ENCODE data around the gene CHST8.

DNA sequence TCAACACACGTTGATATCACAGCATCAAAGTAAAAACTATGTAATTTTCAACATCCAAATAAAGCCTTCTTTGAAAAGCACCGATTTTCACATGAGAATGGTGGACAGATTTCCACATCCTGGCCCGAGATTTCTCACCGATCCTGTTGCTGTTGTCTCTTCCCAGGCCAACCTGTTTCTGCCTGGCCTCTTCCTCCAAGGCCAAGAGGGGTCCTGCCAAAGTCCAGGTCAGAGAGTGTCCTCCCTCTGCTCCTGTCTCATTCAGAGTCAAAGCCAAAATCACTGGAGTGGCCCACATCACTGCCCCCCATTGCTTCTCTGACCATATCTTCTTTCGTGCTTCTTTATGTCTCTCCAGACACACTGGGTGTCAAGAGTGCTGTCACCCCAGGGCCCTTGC, 49.5 kb downstream of the CHST8 start:
- TF ChIP-seq SP1 (CRISPR knock-in tag; conservative IDR thresholded peaks at IDR 0.05) (no peak), NFE2L1 (CRISPR knock-in tag; IDR thresholded peaks at IDR 0.05) (no peak), TEAD4 (CRISPR knock-in tag; IDR thresholded peaks at IDR 0.05) (no peak), CBFB (CRISPR knock-in tag; IDR thresholded peaks at IDR 0.05; ENCODE audit: low read depth) (no peak)
- TF ChIP-seq, protein P1, sequence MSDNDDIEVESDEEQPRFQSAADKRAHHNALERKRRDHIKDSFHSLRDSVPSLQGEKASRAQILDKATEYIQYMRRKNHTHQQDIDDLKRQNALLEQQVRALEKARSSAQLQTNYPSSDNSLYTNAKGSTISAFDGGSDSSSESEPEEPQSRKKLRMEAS (CRISPR knock-in tag; IDR thresholded peaks at IDR 0.05): no peak
- TF ChIP-seq, protein P2, sequence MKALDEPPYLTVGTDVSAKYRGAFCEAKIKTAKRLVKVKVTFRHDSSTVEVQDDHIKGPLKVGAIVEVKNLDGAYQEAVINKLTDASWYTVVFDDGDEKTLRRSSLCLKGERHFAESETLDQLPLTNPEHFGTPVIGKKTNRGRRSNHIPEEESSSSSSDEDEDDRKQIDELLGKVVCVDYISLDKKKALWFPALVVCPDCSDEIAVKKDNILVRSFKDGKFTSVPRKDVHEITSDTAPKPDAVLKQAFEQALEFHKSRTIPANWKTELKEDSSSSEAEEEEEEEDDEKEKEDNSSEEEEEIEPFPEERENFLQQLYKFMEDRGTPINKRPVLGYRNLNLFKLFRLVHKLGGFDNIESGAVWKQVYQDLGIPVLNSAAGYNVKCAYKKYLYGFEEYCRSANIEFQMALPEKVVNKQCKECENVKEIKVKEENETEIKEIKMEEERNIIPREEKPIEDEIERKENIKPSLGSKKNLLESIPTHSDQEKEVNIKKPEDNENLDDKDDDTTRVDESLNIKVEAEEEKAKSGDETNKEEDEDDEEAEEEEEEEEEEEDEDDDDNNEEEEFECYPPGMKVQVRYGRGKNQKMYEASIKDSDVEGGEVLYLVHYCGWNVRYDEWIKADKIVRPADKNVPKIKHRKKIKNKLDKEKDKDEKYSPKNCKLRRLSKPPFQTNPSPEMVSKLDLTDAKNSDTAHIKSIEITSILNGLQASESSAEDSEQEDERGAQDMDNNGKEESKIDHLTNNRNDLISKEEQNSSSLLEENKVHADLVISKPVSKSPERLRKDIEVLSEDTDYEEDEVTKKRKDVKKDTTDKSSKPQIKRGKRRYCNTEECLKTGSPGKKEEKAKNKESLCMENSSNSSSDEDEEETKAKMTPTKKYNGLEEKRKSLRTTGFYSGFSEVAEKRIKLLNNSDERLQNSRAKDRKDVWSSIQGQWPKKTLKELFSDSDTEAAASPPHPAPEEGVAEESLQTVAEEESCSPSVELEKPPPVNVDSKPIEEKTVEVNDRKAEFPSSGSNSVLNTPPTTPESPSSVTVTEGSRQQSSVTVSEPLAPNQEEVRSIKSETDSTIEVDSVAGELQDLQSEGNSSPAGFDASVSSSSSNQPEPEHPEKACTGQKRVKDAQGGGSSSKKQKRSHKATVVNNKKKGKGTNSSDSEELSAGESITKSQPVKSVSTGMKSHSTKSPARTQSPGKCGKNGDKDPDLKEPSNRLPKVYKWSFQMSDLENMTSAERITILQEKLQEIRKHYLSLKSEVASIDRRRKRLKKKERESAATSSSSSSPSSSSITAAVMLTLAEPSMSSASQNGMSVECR (CRISPR knock-in tag; IDR thresholded peaks at IDR 0.05; ENCODE audit: borderline replicate concordance): no peak
- TF ChIP-seq, protein P3, sequence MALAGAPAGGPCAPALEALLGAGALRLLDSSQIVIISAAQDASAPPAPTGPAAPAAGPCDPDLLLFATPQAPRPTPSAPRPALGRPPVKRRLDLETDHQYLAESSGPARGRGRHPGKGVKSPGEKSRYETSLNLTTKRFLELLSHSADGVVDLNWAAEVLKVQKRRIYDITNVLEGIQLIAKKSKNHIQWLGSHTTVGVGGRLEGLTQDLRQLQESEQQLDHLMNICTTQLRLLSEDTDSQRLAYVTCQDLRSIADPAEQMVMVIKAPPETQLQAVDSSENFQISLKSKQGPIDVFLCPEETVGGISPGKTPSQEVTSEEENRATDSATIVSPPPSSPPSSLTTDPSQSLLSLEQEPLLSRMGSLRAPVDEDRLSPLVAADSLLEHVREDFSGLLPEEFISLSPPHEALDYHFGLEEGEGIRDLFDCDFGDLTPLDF (CRISPR knock-in tag; IDR thresholded peaks at IDR 0.05): no peak
- TF ChIP-seq, protein P4, sequence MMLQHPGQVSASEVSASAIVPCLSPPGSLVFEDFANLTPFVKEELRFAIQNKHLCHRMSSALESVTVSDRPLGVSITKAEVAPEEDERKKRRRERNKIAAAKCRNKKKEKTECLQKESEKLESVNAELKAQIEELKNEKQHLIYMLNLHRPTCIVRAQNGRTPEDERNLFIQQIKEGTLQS (CRISPR knock-in tag; conservative IDR thresholded peaks at IDR 0.05): no peak
- TF ChIP-seq, protein P5, sequence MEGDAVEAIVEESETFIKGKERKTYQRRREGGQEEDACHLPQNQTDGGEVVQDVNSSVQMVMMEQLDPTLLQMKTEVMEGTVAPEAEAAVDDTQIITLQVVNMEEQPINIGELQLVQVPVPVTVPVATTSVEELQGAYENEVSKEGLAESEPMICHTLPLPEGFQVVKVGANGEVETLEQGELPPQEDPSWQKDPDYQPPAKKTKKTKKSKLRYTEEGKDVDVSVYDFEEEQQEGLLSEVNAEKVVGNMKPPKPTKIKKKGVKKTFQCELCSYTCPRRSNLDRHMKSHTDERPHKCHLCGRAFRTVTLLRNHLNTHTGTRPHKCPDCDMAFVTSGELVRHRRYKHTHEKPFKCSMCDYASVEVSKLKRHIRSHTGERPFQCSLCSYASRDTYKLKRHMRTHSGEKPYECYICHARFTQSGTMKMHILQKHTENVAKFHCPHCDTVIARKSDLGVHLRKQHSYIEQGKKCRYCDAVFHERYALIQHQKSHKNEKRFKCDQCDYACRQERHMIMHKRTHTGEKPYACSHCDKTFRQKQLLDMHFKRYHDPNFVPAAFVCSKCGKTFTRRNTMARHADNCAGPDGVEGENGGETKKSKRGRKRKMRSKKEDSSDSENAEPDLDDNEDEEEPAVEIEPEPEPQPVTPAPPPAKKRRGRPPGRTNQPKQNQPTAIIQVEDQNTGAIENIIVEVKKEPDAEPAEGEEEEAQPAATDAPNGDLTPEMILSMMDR (IDR thresholded peaks at IDR 0.05): no peak
- TF ChIP-seq, protein P6, sequence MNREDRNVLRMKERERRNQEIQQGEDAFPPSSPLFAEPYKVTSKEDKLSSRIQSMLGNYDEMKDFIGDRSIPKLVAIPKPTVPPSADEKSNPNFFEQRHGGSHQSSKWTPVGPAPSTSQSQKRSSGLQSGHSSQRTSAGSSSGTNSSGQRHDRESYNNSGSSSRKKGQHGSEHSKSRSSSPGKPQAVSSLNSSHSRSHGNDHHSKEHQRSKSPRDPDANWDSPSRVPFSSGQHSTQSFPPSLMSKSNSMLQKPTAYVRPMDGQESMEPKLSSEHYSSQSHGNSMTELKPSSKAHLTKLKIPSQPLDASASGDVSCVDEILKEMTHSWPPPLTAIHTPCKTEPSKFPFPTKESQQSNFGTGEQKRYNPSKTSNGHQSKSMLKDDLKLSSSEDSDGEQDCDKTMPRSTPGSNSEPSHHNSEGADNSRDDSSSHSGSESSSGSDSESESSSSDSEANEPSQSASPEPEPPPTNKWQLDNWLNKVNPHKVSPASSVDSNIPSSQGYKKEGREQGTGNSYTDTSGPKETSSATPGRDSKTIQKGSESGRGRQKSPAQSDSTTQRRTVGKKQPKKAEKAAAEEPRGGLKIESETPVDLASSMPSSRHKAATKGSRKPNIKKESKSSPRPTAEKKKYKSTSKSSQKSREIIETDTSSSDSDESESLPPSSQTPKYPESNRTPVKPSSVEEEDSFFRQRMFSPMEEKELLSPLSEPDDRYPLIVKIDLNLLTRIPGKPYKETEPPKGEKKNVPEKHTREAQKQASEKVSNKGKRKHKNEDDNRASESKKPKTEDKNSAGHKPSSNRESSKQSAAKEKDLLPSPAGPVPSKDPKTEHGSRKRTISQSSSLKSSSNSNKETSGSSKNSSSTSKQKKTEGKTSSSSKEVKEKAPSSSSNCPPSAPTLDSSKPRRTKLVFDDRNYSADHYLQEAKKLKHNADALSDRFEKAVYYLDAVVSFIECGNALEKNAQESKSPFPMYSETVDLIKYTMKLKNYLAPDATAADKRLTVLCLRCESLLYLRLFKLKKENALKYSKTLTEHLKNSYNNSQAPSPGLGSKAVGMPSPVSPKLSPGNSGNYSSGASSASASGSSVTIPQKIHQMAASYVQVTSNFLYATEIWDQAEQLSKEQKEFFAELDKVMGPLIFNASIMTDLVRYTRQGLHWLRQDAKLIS (CRISPR knock-in tag; IDR thresholded peaks at IDR 0.05; ENCODE audit: borderline replicate concordance): no peak

Measured in WTC11 (cell line).